Activated T-helper 1 cell treated with Interleukin-2 at 50 U/mL for 16 hours (primary cell): ENCODE results near the gene MDFIC2.
"Not testable (repeated sequence)": the region's sequence is repeated elsewhere in the genome, so short reads cannot be mapped to it uniquely, and the experiment has no call there.

ENCODE experiments used
- DNase-seq: peaks from one replicate; pipeline ENCODE4 v3.0.0-alpha.2; 2020; ENCODE audit warnings: low read depth

The MDFIC2 gene

GRCh38 chr3:70256566-70256965 is 55.9 kb downstream of the MDFIC2 start:
- no peak for DNase-seq

GRCh38 chr3:70250492-70250891 is 61.9 kb downstream of the MDFIC2 start:
- no peak for DNase-seq

GRCh38 chr3:70249509-70250160 is 62.8 kb downstream of the MDFIC2 start:
- no peak for DNase-seq

- DNase-seq, result no peak
Measured at GRCh38 chr3:70248856-70249255, 63.6 kb downstream of the MDFIC2 start.

GRCh38 chr3:70247955-70248354 is 64.5 kb downstream of the MDFIC2 start:
- no peak for DNase-seq

- DNase-seq, result no peak
Measured at GRCh38 chr3:70245746-70246525, 66.5 kb downstream of the MDFIC2 start.

GRCh38 chr3:70244422-70244821 is 68.0 kb downstream of the MDFIC2 start:
- no peak for DNase-seq

DNA sequence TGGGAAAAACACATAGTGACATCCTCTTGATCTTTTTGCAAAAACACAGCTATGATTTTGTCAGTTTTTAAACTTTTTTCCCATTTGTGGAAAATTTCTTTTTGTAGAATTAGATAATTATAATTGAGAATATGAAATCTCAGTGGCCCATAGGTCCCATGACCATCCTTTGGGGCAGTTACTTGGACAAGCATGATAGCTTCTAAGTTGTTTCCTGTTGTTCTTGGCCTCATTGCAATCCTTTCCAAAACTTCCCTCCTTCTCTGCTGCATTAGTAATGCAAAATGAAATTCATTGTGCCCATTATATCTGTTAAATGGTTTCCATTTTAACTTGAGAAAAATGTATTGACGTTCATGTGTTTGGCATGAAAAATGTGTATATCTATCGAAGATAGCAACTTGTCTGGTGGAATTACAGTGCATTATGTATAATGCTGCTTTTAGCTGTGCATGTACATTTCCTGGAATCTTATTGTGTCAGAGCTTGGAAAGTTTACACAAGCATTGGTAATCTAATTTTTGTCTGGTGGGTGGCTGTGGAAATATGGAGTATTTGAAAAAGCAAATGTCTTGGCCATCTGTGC is 70.0 kb downstream of the MDFIC2 start:
- DNase-seq, result no peak

- no peak for DNase-seq
Measured at GRCh38 chr3:70233812-70234211, 78.6 kb downstream of the MDFIC2 start.

GRCh38 chr3:70233112-70233511 is 79.3 kb downstream of the MDFIC2 start:
- DNase-seq, result no peak

DNA sequence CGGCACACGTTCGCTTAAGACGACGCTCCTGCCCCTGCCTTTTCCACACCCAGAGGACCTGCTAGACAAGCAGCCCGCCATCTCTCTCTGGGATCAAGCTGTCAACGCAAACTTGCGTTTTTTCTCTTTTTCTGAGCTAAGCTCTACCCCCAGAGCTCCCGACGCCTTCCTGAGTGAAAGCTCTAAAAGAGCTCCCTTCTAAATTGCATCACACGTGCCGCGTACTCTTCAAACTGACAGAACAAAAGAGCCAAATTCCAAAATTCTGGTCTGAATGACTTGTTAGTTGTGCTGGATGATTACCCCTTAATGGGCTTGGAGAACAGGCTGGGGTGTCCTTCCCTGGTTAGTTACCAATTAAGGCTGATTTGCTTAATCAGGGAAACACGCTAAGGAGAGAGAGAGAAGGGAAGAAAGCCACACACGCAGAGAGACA is 81.2 kb downstream of the MDFIC2 start:
- DNase-seq, result no peak

DNA sequence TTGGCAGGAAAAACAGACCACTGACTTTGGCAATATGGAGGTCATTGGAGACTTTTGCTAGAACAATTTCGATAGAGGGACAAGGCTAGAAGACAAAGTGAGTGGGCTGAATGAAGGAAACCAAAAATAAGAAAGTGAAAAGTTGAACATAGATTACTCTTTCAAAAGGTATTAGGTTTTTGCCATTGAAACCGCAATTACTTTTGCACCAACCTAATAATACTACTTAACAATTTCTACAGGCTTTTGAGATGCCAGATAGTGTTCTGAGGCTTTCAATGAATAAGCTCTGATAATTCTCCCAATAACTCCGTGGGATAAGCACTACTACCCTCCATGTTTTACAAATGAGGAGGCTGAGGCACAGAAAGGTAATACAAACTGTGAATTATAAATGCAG is 85.0 kb downstream of the MDFIC2 start:
- DNase-seq, result no peak

DNA sequence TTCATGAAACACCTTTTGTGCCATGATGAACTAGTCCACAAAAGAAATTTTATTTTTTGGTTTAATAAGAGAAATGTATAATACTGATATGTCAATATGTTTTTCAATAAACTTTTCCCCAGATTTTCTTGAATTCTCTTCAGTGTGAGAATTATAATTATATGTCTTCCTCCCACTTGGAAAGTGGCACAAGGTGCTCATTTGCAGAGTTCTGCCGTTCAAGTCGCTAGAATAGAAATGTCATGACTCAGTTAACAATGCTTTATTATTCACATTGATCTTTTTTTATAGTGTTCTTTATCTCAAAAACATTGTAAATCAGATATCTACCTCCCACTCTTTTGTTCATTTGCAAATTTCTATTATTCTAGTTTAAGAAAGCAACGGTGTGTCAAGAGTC is 87.3 kb downstream of the MDFIC2 start:
- no peak for DNase-seq

GRCh38 chr3:70224337-70224736 is 88.1 kb downstream of the MDFIC2 start:
- no peak for DNase-seq

- DNase-seq, result no peak
Measured at GRCh38 chr3:70218471-70218870, 94.0 kb downstream of the MDFIC2 start.

DNA sequence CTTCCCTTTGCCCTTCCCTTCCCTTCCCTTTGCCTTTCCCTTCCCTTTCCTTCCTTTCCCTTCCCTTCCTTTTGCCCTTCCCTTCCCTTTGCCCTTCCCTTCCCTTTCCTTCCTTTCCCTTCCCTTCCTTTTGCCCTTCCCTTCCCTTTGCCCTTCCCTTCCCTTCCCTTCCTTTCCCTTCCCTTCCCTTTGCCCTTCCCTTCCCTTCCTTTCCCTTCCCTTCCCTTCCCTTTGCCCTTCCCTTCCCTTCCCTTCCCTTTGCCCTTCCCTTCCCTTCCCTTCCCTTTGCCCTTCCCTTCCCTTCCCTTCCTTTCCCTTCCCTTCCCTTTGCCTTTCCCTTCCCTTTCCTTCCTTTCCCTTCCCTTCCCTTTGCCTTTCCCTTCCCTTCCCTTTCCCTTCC is 101.2 kb downstream of the MDFIC2 start:
- not testable (repeated sequence) for DNase-seq

GRCh38 chr3:70201975-70202374 is 110.5 kb downstream of the MDFIC2 start:
- no peak for DNase-seq

DNA sequence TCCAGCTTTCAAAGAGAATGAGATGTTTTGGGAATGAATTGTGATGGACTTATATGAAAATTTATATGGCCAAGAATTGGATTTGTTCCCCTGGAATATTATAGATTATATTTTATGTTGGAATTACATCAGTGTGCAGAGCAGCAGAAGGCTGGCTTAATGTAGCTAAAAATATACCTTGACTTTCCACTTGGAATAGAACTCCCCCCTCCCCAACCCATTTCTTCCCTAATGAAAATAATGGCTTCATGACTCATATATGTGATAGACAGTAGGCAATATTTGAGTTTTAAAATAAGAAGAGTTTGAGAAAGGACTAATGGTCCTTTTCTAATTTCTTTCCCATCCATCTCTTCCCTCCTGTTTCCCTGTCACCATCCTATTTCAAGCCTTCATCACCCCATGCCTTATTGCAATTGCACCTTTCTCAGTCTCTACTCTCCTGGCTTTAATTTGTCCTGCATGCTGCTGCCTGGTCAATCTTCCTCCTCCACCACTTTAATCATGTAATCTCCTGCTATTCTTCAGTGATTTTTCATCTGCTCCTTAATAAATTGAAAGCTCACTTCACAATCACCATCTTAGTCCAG is 122.5 kb downstream of the MDFIC2 start:
- no peak for DNase-seq

- DNase-seq, result no peak
Measured at GRCh38 chr3:70186221-70186620, 126.2 kb downstream of the MDFIC2 start.

DNA sequence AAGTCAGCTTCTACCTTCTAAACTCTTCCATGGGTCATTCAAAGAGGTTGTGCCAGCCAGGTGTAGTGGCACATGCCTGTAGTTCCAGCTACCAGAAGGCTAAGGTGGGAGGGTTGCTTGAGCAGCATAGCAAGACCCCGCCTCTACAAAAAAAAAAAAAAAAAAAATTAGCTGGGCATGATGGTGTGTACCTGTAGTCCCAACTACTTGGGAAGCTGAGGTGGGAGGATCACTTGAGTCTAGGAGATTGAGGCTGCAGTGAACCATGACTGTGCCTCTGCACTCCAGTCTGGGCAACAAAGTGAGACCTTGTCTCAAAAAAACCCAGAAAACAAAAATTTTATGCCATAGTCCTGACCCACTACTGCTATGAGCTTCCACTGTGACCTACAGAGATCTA is 126.8 kb downstream of the MDFIC2 start:
- no peak for DNase-seq

DNA sequence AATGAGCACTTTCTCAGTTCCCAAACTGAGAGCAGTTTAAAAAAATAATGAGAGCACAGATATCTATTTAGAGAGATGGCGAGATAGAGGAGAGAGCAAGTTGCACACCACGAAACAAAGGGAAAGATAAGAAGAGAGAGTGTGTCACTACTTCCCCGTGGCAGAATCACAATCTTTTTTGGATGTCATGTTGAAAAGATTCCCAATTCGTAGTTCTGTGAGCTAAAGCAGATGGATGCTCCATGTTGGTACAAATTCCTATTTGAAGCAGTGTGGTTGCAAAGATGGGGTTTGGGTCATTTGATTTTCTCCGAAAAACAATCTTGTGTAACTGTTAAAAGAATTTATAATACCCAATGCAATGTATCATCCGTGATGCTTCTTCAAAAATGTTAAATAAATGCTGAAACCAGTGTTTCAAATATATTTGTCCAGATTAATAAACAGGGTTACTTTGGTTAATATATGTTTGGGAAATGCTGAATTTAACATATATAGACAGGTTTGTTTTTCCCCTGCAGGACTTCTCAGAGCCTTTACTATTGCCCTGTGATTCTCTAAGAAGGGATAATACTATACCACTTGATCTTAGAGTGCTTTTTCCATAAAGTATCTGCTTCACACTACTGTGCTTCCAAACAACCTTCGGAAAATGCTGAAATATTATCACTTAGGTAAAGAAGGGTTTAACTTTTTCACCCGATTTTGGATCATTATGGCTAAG is 128.5 kb downstream of the MDFIC2 start:
- no peak for DNase-seq

- DNase-seq, result no peak
Measured at GRCh38 chr3:70182166-70182565, 130.3 kb downstream of the MDFIC2 start.
